Fibroblast of lung (primary cell): ENCODE data around the gene MTCH1. TPM values are rescaled to one million over a fixed set of nuclear protein-coding genes. Genes with fewer than 3 reads are reported as not detected.

Experiments used
- DNase-seq, 2 donors: peaks; one replicate each; pipeline versions ENCODE4 v3.0.0 to v3.0.0-alpha.2; 2010; ENCODE audit warnings: low read depth in 2 of 2
- H2AFZ ChIP-seq: 2 replicates; pipeline ENCODE4 v1.5.1; 2012; ENCODE audit warnings: low read length, control low read depth, inconsistent platforms
- H3K27ac ChIP-seq: 2 replicates; pipeline ENCODE4 v1.5.1; 2011; ENCODE audit warnings: low read length, control low read depth; ENCODE audit not compliant: insufficient read depth
- H3K27me3 ChIP-seq: 2 replicates; pipeline ENCODE4 v1.5.1; 2011; ENCODE audit warnings: mild to moderate bottlenecking, low read length; ENCODE audit not compliant: control insufficient read depth, insufficient read depth
- H3K36me3 ChIP-seq: 2 replicates; pipeline ENCODE4 v1.5.1; 2011; ENCODE audit warnings: low read length; ENCODE audit not compliant: control insufficient read depth, insufficient read depth
- H3K4me1 ChIP-seq: 2 replicates; pipeline ENCODE4 v1.5.1; 2011; ENCODE audit warnings: low read length; ENCODE audit not compliant: control insufficient read depth, insufficient read depth; ENCODE audit errors: extremely low read depth
- H3K4me2 ChIP-seq: 2 replicates; pipeline ENCODE4 v1.5.1; 2011; ENCODE audit warnings: low read length, control low read depth; ENCODE audit not compliant: insufficient read depth; ENCODE audit errors: extremely low read depth
- H3K4me3 ChIP-seq, 4 experiments: fragments of 200-600 bp in 1 of 4; sonication (generic) in 1 of 4; replicated peaks in 1 of 4; 2 replicates each; pipeline ENCODE4 v1.5.1; 2011 to 2016; ENCODE audit warnings: low read length in 4 of 4, low read depth in 3 of 4, mild to moderate bottlenecking in 3 of 4, control low read depth in 2 of 4, inconsistent platforms in 1 of 4, mixed read lengths in 1 of 4; ENCODE audit not compliant: insufficient read depth in 1 of 4; ENCODE audit errors: control extremely low read depth in 1 of 4
- H3K79me2 ChIP-seq: 2 replicates; pipeline ENCODE4 v1.5.1; 2012; ENCODE audit warnings: mild to moderate bottlenecking, low read length, inconsistent platforms; ENCODE audit not compliant: control insufficient read depth, insufficient read depth
- H3K9ac ChIP-seq: 2 replicates; pipeline ENCODE4 v1.5.1; 2011; ENCODE audit warnings: mild to moderate bottlenecking, low read length, control low read depth; ENCODE audit not compliant: insufficient read depth
- H3K9me3 ChIP-seq: 2 replicates; pipeline ENCODE4 v1.5.1; 2012; ENCODE audit warnings: low read depth, low read length; ENCODE audit not compliant: control insufficient read depth, insufficient read depth
- H4K20me1 ChIP-seq: 2 replicates; pipeline ENCODE4 v1.5.1; 2011; ENCODE audit warnings: low read length; ENCODE audit not compliant: control insufficient read depth, insufficient read depth; ENCODE audit errors: extremely low read depth
- EZH2 ChIP-seq: IDR thresholded peaks from 2 replicates; pipeline ENCODE4 v1.5.1; 2012; ENCODE audit warnings: low read length, control low read depth, mild to moderate bottlenecking; ENCODE audit errors: missing control alignments
- polyA plus RNA-seq, 2 donors: library from polyadenylated mRNA; depleted of rRNA in 1 of 2; stranded (reverse) in 1 of 2; unstranded in 1 of 2; fragments of >200 nt; gene quantifications; 2 replicates each; pipeline ENCODE4 v1.2.1, GENCODE V29; 2011 to 2012; ENCODE audit warnings: missing spikeins in 1 of 2
- total RNA-seq: library from RNA; depleted of rRNA; stranded (reverse); fragments of >200 nt; gene quantifications from 2 replicates; pipeline ENCODE4 v1.2.1, GENCODE V29; 2014
- TF ChIP-seq, protein P1 (sequence below), 2 donors: IDR thresholded peaks in 1 of 2; conservative IDR thresholded peaks in 1 of 2; 1 replicate in 1 of 2; 2 replicates in 1 of 2; pipeline ENCODE4 v1.5.1; 2011 to 2012; ENCODE audit warnings: low read length in 2 of 2, control low read depth in 1 of 2, inconsistent platforms in 1 of 2, low read depth in 1 of 2, mild to moderate bottlenecking in 1 of 2

MTCH1 gene
- total and polyA plus RNA-seq, 2 donors (not counting 1 experiment from before 2014, with no cell fraction given), result 131 to 222 TPM

DNA sequence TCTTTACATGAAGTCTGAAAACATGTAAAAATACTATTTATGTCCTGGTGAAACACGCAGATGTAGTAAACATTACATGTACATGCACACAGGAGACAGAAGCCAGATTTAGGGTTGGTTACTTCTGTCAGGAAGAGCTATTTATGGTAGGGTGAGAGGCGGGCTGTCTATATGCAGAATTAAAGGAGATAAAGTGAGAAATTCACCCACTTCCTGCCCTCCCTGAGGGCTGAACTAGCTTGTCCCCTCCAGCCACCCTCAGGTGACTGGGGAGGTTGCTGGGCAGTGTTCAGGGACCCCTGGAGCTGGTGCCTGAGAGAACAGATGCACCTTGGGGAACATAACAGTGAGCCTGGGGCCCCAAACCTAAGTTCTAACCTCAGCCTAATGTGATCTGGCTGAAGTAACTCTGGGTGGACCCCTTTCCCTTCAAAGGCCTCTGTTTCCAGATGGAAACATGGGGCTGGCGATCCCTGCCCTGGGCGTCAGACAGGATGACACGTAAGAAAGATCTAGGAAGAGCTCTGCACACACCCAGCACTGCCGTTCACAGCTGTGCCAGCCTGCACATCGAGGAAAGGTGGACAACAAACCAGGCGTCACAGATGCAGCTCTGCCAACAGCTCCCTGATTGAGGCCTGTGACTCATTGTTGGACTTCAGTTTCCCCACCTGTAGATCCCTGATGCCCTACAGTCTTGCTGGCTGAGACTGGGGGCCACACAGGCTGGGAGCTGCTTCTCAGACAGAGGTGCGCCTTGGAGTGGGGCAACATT, 30.1 kb downstream of the MTCH1 start:
- H3K27ac ChIP-seq, result no peak overlapping the region
- no peak overlapping the region for H3K4me3 ChIP-seq
- DNase-seq, result no peak
- no peaks in the 10 kb centered on the region for H3K4me1 ChIP-seq
- no peak overlapping the region for H3K9ac ChIP-seq
- H2AFZ ChIP-seq, result no peak overlapping the region
- H3K4me2 ChIP-seq, result no peak overlapping the region
- no peak for TF ChIP-seq EZH2
- TF ChIP-seq, protein P1, sequence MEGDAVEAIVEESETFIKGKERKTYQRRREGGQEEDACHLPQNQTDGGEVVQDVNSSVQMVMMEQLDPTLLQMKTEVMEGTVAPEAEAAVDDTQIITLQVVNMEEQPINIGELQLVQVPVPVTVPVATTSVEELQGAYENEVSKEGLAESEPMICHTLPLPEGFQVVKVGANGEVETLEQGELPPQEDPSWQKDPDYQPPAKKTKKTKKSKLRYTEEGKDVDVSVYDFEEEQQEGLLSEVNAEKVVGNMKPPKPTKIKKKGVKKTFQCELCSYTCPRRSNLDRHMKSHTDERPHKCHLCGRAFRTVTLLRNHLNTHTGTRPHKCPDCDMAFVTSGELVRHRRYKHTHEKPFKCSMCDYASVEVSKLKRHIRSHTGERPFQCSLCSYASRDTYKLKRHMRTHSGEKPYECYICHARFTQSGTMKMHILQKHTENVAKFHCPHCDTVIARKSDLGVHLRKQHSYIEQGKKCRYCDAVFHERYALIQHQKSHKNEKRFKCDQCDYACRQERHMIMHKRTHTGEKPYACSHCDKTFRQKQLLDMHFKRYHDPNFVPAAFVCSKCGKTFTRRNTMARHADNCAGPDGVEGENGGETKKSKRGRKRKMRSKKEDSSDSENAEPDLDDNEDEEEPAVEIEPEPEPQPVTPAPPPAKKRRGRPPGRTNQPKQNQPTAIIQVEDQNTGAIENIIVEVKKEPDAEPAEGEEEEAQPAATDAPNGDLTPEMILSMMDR (conservative IDR thresholded peaks at IDR 0.05 in 1 of 2, IDR thresholded peaks at IDR 0.05 in 1 of 2; ENCODE audit: low read depth in 1 of 2, low read length in 2 of 2), result no peak
- no peaks in the 10 kb centered on the region for H3K9me3 ChIP-seq
- H3K79me2 ChIP-seq, result no peaks in the 10 kb centered on the region
- H4K20me1 ChIP-seq, result no peaks in the 10 kb centered on the region
- H3K27me3 ChIP-seq, result peaks cover 2% of the 10 kb centered on the region
- H3K36me3 ChIP-seq, result no peaks in the 10 kb centered on the region

DNA sequence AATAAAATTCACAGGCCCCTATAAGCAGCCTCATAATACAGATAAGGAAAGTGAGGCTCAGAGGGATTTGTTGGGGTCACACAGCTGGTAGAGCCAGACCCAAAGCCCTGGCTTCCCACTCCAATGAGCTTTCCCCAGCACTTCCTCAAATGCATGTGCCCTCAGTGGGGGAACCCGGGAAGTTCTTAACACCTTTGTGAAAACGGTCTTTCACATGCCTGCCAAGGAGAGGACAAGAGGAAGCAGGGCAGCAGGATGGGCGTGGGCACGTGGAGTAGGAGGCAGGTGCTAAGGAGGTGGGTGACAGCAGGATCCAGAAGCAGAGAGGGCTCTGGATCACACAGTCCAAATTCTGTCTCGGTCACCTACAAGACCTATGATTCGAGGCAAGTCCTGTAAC, 30.9 kb downstream of the MTCH1 start:
- TF ChIP-seq EZH2, result no peak
- H3K4me3 ChIP-seq, result no peak overlapping the region

DNA sequence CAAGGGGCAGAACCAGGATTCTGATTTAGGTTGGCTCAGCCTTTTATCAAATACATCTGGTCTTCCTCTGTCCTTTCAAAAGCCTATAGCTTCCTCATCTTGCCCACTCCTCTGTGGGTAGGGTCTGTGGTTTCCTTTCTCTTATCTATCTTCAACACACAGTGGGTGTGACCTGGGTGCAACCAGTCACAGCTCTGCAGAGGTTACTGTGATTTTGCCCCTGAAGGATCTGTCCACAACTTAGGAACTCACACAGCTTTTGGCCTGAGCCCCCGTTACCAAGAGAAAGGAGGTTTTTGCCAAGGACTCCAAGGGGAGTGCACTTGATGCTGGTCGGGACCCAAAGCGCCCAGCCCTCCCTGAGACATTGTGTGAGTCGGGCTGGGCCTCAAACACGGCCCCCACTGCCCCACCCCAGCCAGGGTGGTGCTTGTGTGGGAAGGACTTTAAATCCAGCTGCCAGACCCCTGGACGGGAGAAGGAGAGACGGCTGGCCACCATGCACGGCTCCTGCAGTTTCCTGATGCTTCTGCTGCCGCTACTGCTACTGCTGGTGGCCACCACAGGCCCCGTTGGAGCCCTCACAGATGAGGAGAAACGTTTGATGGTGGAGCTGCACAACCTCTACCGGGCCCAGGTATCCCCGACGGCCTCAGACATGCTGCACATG, 31.6 kb downstream of the MTCH1 start, which contains the start of gene PI16:
PI16 (plus strand) TSS at position 477 of the 670 bp plus-strand sequence; CDS start at position 500, 23 bp downstream.
- Histone ChIP-seq H3K36me3 (no peaks in the 10 kb centered on the region), H3K27ac (no peak within 1 kb of the TSS), H3K27me3 (peaks cover 2% of the 10 kb centered on the region), H3K4me3 (no peak within 1 kb of the TSS), H4K20me1 (no peaks in the 10 kb centered on the region), H3K4me1 (no peaks in the 10 kb centered on the region), H3K9me3 (no peaks in the 10 kb centered on the region), H2AFZ (no peak within 1 kb of the TSS), H3K79me2 (no peaks in the 10 kb centered on the region), H3K4me2 (no peak within 1 kb of the TSS), H3K9ac (no peak within 1 kb of the TSS)
- no peak for DNase-seq
- TF ChIP-seq, protein P1 (conservative IDR thresholded peaks at IDR 0.05 in 1 of 2, IDR thresholded peaks at IDR 0.05 in 1 of 2; ENCODE audit: low read depth in 1 of 2, low read length in 2 of 2), result no peak
- TF ChIP-seq EZH2, result no peak

More for the DNA sequence above, 30.9 kb downstream of the MTCH1 start:
- Histone ChIP-seq H3K4me1 (no peaks in the 10 kb centered on the region), H3K4me2 (no peak overlapping the region), H4K20me1 (no peaks in the 10 kb centered on the region), H3K79me2 (no peaks in the 10 kb centered on the region), H3K36me3 (no peaks in the 10 kb centered on the region), H2AFZ (no peak overlapping the region), H3K27me3 (peaks cover 2% of the 10 kb centered on the region), H3K27ac (no peak overlapping the region), H3K9me3 (no peaks in the 10 kb centered on the region), H3K9ac (no peak overlapping the region)
- no peak for DNase-seq
